ENCODE measurements around the gene SVIL.

Gene SVIL

DNA sequence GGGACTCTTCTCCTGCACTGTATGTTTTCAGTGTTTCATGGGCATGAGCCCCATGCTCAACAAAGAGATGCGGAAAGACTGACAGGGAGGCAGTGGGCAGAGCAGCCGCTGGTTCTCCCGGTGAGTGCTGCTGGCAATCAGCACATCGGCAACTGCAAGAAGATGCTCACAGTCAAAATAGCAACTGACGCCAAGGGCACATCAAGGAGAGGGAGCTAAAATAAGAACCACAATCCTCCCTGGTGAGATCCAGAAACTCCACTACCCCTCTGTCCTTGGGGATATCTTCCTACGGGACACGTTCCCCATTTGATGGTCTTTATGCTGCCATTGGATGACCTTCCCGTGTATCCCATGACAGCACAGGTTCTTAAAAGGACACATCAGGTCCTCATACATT, 28.9 kb upstream of the SVIL start:
- TF ChIP-seq, protein P1, sequence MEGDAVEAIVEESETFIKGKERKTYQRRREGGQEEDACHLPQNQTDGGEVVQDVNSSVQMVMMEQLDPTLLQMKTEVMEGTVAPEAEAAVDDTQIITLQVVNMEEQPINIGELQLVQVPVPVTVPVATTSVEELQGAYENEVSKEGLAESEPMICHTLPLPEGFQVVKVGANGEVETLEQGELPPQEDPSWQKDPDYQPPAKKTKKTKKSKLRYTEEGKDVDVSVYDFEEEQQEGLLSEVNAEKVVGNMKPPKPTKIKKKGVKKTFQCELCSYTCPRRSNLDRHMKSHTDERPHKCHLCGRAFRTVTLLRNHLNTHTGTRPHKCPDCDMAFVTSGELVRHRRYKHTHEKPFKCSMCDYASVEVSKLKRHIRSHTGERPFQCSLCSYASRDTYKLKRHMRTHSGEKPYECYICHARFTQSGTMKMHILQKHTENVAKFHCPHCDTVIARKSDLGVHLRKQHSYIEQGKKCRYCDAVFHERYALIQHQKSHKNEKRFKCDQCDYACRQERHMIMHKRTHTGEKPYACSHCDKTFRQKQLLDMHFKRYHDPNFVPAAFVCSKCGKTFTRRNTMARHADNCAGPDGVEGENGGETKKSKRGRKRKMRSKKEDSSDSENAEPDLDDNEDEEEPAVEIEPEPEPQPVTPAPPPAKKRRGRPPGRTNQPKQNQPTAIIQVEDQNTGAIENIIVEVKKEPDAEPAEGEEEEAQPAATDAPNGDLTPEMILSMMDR (IDR thresholded peaks at IDR 0.05; ENCODE audit: insufficient read depth, low read depth, low read length, missing control alignments): no peak
- DNase-seq (ENCODE audit: low read depth): no peak
- H3K4me3 ChIP-seq (ENCODE audit: low read length): no peak overlapping the region

DNA sequence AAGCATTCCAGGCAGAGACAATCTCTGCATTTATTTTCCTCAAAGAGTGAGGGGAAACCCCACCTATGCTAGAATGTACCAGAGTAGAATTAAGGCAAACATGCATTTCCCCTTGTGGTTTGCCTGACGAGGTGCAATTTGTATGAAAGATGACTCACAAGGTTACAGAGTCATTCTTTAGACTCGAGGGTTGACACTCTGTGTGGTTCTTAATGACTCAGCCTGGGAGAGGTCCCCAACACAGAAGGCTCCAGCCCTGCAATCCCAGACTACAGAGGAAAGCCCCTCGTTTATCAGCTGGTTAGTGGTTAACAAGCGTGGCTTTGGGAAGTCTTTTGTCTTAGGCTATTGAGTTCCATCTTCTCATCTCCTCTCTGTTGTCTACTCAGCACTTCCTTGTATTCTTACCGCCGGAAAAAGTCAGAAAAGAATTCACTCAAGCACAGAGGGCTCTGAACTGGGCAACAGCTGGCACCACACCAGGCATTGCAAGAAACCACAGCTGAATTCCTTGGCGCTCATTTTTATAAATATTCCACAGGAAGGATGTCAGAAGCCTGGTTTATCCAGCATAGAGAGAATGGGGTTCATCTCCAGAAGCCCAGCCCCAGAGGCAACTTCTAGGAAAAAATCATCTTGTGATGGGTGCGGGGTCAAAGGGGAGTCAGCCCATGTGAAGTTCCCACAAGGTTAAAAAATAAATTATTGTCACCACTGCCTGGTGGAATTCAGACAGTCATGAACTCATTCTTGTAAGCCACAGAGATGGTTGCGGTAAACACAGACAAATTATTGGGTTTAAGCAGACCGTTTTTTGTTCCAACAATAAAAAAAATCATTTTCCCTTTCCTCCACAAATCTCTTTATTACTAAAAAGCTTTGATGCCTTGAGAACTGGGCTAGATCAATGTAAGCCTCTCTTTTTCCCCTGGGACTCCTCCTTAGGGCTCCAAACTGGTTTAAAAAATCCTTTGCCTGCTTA, 24.5 kb upstream of the SVIL start:
- peak; percentile 98 for DNase-seq (ENCODE audit: low read depth)
- no peak overlapping the region for H3K4me3 ChIP-seq (ENCODE audit: low read length)
- TF ChIP-seq, protein P1 (IDR thresholded peaks at IDR 0.05; ENCODE audit: insufficient read depth, low read depth, low read length, missing control alignments): peak; percentile 70

DNA sequence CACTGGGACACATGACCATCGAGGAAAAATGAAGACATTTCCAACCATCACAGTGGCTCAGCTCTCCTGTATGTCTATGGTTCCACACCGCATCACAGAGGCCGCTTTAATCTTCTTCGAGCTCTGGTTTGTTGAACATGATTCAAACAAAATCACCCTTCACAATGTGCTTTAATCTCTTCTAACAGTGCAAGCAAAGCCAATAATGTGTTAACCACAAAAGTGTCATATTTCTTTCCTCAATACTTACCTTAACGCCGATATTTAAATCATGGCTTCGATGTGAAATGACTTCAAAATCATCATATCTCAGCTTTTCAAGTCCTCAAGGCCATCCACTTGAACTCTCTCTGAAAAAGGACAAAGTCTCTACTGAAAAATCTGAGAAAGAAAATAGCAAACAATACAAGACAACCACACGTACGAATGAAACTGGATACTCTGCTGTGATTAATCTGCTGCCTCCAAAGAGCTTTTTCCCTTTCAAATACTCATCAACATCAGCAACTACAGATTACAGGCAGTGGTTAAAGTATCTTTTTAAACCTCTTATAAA, 23.0 kb upstream of the SVIL start:
- DNase-seq (ENCODE audit: low read depth): no peak
- no peak overlapping the region for H3K4me3 ChIP-seq (ENCODE audit: low read length)
- TF ChIP-seq, protein P1 (IDR thresholded peaks at IDR 0.05; ENCODE audit: insufficient read depth, low read depth, low read length, missing control alignments): no peak

DNA sequence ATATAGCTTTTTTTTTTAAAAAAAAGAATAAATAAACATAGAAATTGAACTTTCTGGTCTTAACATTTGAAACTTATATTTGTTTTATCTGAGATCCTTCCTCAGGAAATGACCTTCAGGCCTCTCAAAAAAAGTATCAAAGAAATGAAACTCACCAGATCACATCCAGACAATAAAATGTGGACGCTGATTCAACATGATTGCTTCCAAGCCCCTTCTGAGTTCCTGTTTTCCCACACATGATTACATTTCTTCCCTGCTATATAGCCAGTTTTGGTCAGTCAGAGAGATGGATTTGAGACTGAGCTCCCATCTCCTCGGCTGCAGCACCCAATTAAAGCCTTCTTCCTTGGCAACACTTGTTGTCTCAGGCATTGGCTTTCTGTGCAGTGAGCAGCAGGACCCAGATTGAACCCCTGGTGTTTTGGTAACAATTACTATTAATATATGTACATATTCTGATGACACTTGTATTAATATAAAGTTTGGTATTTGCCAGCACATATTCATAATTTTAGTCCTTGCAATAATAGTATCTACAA, 21.8 kb upstream of the SVIL start:
- DNase-seq (ENCODE audit: low read depth): no peak
- H3K4me3 ChIP-seq (ENCODE audit: low read length): no peak overlapping the region
- TF ChIP-seq, protein P1 (IDR thresholded peaks at IDR 0.05; ENCODE audit: insufficient read depth, low read depth, low read length, missing control alignments): no peak

DNA sequence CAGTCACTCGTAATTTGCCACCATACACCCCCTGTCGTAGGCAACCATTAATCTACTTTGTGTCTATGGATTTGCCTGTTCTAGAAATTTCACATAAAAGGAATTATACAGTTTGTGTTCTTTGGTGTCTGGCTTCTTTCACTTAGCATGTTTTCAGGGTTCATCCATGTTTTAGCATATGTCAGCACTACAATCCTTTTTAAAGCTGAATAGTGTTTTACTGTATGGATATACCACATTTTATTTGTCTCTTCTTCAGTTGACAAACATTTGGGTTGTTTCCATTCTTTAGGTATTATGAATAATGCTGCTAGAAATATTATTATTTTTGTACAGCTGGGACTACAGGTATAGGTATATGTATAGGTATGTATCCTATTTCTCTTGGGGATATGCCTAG, 17.4 kb upstream of the SVIL start:
- no peak for DNase-seq (ENCODE audit: low read depth)
- TF ChIP-seq, protein P1 (IDR thresholded peaks at IDR 0.05; ENCODE audit: insufficient read depth, low read depth, low read length, missing control alignments): no peak
- H3K4me3 ChIP-seq (ENCODE audit: low read length): no peak overlapping the region

DNA sequence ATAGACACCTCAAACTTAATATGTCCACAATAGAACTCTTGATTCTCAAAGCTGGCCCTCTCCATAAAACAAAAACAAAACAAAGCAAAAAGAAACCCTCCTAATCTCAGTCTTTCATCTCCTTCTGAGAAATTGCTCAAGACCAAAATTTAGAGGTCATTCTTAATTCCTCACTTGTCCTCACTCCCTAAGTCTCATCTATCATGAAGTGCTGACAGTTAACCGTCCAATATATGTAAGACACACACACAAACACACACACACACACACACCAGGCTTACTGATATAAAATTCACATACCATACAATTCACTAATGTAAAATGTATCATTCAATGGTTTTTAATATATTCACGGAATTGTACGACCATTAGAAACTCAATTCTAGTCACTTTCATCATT, 17.0 kb upstream of the SVIL start:
- DNase-seq (ENCODE audit: low read depth): no peak
- no peak overlapping the region for H3K4me3 ChIP-seq (ENCODE audit: low read length)
- TF ChIP-seq, protein P1 (IDR thresholded peaks at IDR 0.05; ENCODE audit: insufficient read depth, low read depth, low read length, missing control alignments): no peak
